Effector memory CD4-positive, alpha-beta T cell (primary cell): ENCODE results near the gene SLC38A9.

Source experiments
- DNase-seq, 3 donors: peaks; one replicate each; pipeline ENCODE4 v3.0.0-alpha.2; 2020
- H3K27ac ChIP-seq: 2 replicates; pipeline ENCODE4 v1.7.0; 2013; ENCODE audit warnings: mild to moderate bottlenecking, low read length, moderate library complexity; ENCODE audit not compliant: insufficient read depth, poor library complexity, severe bottlenecking
- H3K27me3 ChIP-seq: replicated peaks from 2 replicates; pipeline ENCODE4 v1.7.0; 2013; ENCODE audit warnings: mild to moderate bottlenecking, low read length; ENCODE audit not compliant: insufficient read depth, control insufficient read depth, poor library complexity, severe bottlenecking
- H3K36me3 ChIP-seq: 2 replicates; pipeline ENCODE4 v1.7.0; 2013; ENCODE audit warnings: mild to moderate bottlenecking, low read length, moderate library complexity; ENCODE audit not compliant: control insufficient read depth, insufficient read depth
- H3K4me1 ChIP-seq: 2 replicates; pipeline ENCODE4 v1.7.0; 2013; ENCODE audit warnings: low read length, mild to moderate bottlenecking; ENCODE audit not compliant: control insufficient read depth, insufficient read depth, poor library complexity, severe bottlenecking
- H3K4me3 ChIP-seq: 2 replicates; pipeline ENCODE4 v1.7.0; 2013; ENCODE audit warnings: low read length, low read depth, mild to moderate bottlenecking; ENCODE audit not compliant: insufficient read depth, poor library complexity, severe bottlenecking
- H3K9me3 ChIP-seq: 2 replicates; pipeline ENCODE4 v1.7.0; 2013; ENCODE audit warnings: mild to moderate bottlenecking, low read length, moderate library complexity; ENCODE audit not compliant: control insufficient read depth

The SLC38A9 gene

DNA sequence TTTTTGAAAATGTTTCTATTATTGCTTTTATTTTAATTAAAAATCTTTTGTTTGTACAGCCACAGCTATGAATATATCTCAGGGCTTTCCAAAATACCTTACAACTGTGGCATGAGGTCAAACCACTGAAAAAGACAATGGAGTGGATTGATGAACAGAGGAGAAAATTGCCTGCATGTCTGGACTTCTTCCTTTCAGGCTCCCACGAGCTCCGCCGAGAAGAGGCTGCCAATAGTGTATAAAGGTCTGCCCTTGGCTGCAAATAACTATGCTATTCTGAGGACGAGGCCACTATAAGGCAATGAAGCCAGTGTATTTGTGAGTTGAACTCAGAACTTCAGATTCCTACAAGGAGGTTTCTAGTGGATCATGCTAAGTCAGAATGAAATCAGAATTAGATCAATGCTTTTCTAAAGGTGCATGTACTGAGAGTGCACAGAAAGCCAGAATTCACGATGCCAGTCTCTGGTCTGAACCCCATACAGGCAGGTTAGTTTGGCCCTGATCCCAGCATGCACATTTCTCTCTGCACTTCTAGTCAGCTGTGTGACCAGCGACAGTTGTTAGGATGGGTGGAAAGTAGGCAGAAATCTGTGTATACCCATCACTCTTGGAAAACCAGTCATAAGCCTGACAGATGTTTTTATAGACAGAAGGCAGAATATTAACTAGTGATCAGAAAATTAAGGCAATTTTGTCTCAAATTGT, 134.6 kb downstream of the SLC38A9 start:
- Histone ChIP-seq H3K36me3 (no peaks in the 10 kb centered on the region), H3K9me3 (no peaks in the 10 kb centered on the region), H3K4me1 (peaks cover 3% of the 10 kb centered on the region), H3K27me3 (no peaks in the 10 kb centered on the region), H3K27ac (no peak overlapping the region), H3K4me3 (no peak overlapping the region)
- DNase-seq = no peak

DNA sequence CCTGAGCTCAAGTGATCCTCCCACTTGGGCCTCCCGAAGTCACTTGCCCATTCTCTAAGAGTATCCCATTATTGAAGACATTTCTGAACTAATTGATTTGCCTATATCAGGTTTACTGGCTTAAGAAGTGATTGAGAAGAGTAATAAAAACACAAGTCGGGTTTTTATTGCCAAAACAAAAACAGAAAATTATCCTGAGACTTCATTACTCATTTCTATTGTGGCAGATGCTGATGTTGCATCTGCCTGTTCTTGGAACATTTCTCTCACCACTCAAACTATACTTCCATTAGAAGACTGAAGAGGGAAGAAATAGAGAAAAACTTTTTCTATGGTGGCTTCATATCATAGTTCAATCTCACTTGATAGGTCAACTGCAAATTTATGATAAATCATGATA, 135.5 kb downstream of the SLC38A9 start:
- Histone ChIP-seq H3K9me3 (no peaks in the 10 kb centered on the region), H3K27me3 (no peaks in the 10 kb centered on the region), H3K27ac (no peak overlapping the region), H3K4me1 (no peaks in the 10 kb centered on the region), H3K36me3 (no peaks in the 10 kb centered on the region), H3K4me3 (no peak overlapping the region)
- DNase-seq = no peak
